ENCODE data around the gene NOL4L. TPM values are rescaled to one million over a fixed set of nuclear protein-coding genes. Genes with fewer than 3 reads are reported as not detected.
A peak's percentile ranks its signal among the peaks of the same experiment; 100 is the strongest.

Gene NOL4L
- total RNA-seq, 4 donors from 2014 or later: 45.6 to 105 (median 85.9) TPM

GRCh38 chr20:32606790-32607189, 21.7 kb upstream of the NOL4L start:
- WGBS, 2 donors (ENCODE audit: low coverage in 1 of 2): 91% methylated on average over 1 of the region's 1 CpG; no CpG with 5 or more reads in 1 of the 2 donors
- no peak overlapping the region for H3K4me3 ChIP-seq
- H3K36me3 ChIP-seq: no peaks in the 10 kb centered on the region
- H3K27ac ChIP-seq: no peak overlapping the region
- H3K27me3 ChIP-seq: peaks cover 19% of the 10 kb centered on the region
- H3K4me1 ChIP-seq: no peaks in the 10 kb centered on the region
- no peaks in the 10 kb centered on the region for H3K9me3 ChIP-seq
- TF ChIP-seq POLR2AphosphoS5 (IDR thresholded peaks at IDR 0.05) (no peak), POLR2A (IDR thresholded peaks at IDR 0.05) (no peak), EP300 (IDR thresholded peaks at IDR 0.05; ENCODE audit: low read depth) (no peak)
- TF ChIP-seq, protein P1, sequence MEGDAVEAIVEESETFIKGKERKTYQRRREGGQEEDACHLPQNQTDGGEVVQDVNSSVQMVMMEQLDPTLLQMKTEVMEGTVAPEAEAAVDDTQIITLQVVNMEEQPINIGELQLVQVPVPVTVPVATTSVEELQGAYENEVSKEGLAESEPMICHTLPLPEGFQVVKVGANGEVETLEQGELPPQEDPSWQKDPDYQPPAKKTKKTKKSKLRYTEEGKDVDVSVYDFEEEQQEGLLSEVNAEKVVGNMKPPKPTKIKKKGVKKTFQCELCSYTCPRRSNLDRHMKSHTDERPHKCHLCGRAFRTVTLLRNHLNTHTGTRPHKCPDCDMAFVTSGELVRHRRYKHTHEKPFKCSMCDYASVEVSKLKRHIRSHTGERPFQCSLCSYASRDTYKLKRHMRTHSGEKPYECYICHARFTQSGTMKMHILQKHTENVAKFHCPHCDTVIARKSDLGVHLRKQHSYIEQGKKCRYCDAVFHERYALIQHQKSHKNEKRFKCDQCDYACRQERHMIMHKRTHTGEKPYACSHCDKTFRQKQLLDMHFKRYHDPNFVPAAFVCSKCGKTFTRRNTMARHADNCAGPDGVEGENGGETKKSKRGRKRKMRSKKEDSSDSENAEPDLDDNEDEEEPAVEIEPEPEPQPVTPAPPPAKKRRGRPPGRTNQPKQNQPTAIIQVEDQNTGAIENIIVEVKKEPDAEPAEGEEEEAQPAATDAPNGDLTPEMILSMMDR (IDR thresholded peaks at IDR 0.05): no peak
- DNase-seq: no peak
- in situ Hi-C loops (cut with MboI; ENCODE audit: low pct_ligation_motif_present in 1 of 4, low pct_unique_long_range_greater_than_20kb in 1 of 4, low sequenced_read_pairs in 3 of 4): no loop called here
- intact Hi-C loops (cut with DNase I; ENCODE audit: low total_unique reads): no loop called here

- Histone ChIP-seq H3K27me3 (peaks cover 19% of the 10 kb centered on the region), H3K27ac (no peak overlapping the region), H3K36me3 (no peaks in the 10 kb centered on the region), H3K4me1 (no peaks in the 10 kb centered on the region), H3K4me3 (no peak overlapping the region), H3K9me3 (no peaks in the 10 kb centered on the region)
- DNase-seq: no peak
- in situ Hi-C loops (cut with MboI; ENCODE audit: low pct_ligation_motif_present in 1 of 4, low pct_unique_long_range_greater_than_20kb in 1 of 4, low sequenced_read_pairs in 3 of 4) (no loop called here), intact Hi-C loops (cut with DNase I; ENCODE audit: low total_unique reads) (no loop called here)
- WGBS, 2 donors (ENCODE audit: low coverage in 1 of 2): 44 to 54% methylated on average over 8 of the region's 8 CpGs
- TF ChIP-seq, protein P1 (IDR thresholded peaks at IDR 0.05): no peak
- TF ChIP-seq POLR2AphosphoS5 (IDR thresholded peaks at IDR 0.05): no peak
- TF ChIP-seq EP300 (IDR thresholded peaks at IDR 0.05; ENCODE audit: low read depth): no peak
- TF ChIP-seq POLR2A (IDR thresholded peaks at IDR 0.05): no peak
Measured at GRCh38 chr20:32606107-32606506, 21.0 kb upstream of the NOL4L start.

GRCh38 chr20:32605167-32605656, 20.1 kb upstream of the NOL4L start:
- intact Hi-C loops (cut with DNase I; ENCODE audit: low total_unique reads) (no loop called here), in situ Hi-C loops (cut with MboI; ENCODE audit: low pct_ligation_motif_present in 1 of 4, low pct_unique_long_range_greater_than_20kb in 1 of 4, low sequenced_read_pairs in 3 of 4) (no loop called here)
- no peak overlapping the region for H3K4me3 ChIP-seq
- H3K4me1 ChIP-seq: no peaks in the 10 kb centered on the region
- WGBS, 2 donors (ENCODE audit: low coverage in 1 of 2): 33% methylated on average over 9 of the region's 12 CpGs; no CpG with 5 or more reads in 1 of the 2 donors
- H3K36me3 ChIP-seq: no peaks in the 10 kb centered on the region
- H3K27me3 ChIP-seq: peaks cover 19% of the 10 kb centered on the region
- DNase-seq: peak; percentile 37
- no peaks in the 10 kb centered on the region for H3K9me3 ChIP-seq
- TF ChIP-seq EP300 (IDR thresholded peaks at IDR 0.05; ENCODE audit: low read depth) (no peak), POLR2AphosphoS5 (IDR thresholded peaks at IDR 0.05) (no peak)
- TF ChIP-seq, protein P1 (IDR thresholded peaks at IDR 0.05): no peak
- H3K27ac ChIP-seq: no peak overlapping the region

DNA sequence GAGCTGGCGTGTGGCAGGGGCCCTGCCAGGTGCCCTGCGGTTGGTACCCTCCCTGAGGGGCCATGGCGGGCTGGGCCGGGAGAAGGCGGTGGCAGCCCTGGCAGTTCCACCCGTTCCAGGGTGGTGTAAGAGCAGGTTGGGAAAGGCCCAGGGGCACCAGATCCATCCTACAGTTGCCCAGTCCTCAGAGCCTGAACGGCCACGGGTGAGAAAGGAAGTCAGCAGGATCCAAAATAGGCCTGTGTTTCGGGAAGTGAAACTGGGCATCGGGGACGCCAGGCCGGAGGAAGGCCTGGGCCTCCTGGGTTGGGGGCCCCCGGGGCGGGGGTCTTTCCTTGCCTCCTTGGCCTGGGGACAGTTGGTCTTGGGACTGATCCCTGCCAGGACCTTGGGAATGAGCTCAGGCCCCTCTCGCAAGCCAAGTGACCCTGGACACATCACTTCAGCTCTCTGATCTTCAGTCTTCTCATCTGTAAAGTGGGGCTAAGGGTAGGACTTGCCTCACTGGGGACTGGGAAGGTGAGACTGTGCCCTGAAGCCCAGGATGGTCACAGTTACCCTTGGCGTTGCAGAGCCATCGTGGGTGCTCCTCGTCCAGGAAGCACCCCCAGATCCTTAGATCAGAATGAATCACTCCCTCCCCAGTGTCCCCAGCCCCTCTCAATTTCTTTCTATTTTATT, 18.1 kb upstream of the NOL4L start:
- Histone ChIP-seq H3K36me3 (no peaks in the 10 kb centered on the region), H3K4me3 (no peak overlapping the region), H3K9me3 (no peaks in the 10 kb centered on the region), H3K27me3 (peaks cover 19% of the 10 kb centered on the region), H3K27ac (no peak overlapping the region), H3K4me1 (no peaks in the 10 kb centered on the region)
- intact Hi-C loops (cut with DNase I; ENCODE audit: low total_unique reads): no loop called here
- DNase-seq: peak; percentile 28
- WGBS, 2 donors (ENCODE audit: low coverage in 1 of 2): 78 to 100% methylated on average over 1 to 18 of the region's 18 CpGs
- TF ChIP-seq, protein P1 (IDR thresholded peaks at IDR 0.05): no peak
- no peak for TF ChIP-seq POLR2AphosphoS5 (IDR thresholded peaks at IDR 0.05)
- TF ChIP-seq EP300 (IDR thresholded peaks at IDR 0.05; ENCODE audit: low read depth): no peak
- TF ChIP-seq POLR2A (IDR thresholded peaks at IDR 0.05): no peak
- in situ Hi-C loops (cut with MboI; ENCODE audit: low pct_ligation_motif_present in 1 of 4, low pct_unique_long_range_greater_than_20kb in 1 of 4, low sequenced_read_pairs in 3 of 4): no loop called here
